Kidney (tissue), 14 donors: Measurements from ENCODE around the gene ZNF814. TPM values are rescaled to one million over a fixed set of nuclear protein-coding genes. Genes with fewer than 3 reads are reported as not detected.
"Not testable (repeated sequence)": the region's sequence is repeated elsewhere in the genome, so short reads cannot be mapped to it uniquely, and the experiment has no call there.

Experiments used
- DNase-seq, 5 donors: peaks; one replicate each; pipeline ENCODE4 v3.0.0-alpha.2; 2013 to 2020
- FAIRE-seq: peaks from 2 replicates; lab custom pipeline; 2012; peaks lifted over from hg19 to GRCh38; lab: Jason Lieb, UNC
- H3K27ac ChIP-seq, 2 donors: one replicate each; pipeline ENCODE4 v1.7.0; 2013; ENCODE audit warnings: low read depth in 2 of 2, low read length in 2 of 2, inconsistent platforms in 1 of 2
- H3K27me3 ChIP-seq: one replicate; pipeline ENCODE4 v1.7.1; 2013; ENCODE audit warnings: low read length, inconsistent platforms; ENCODE audit not compliant: control insufficient read depth, insufficient read depth
- H3K36me3 ChIP-seq, 3 donors: one replicate each; pipeline versions ENCODE4 v1.7.0 to v1.7.1; 2013; ENCODE audit warnings: low read length in 3 of 3, control low read depth in 1 of 3, inconsistent platforms in 1 of 3; ENCODE audit not compliant: insufficient read depth in 3 of 3, control insufficient read depth in 2 of 3
- H3K4me1 ChIP-seq, 3 donors: one replicate each; pipeline versions ENCODE4 v1.7.0 to v1.7.1; 2013; ENCODE audit warnings: low read length in 3 of 3, inconsistent platforms in 1 of 3, low read depth in 1 of 3; ENCODE audit not compliant: control insufficient read depth in 2 of 3, insufficient read depth in 2 of 3
- H3K4me3 ChIP-seq, 3 donors: one replicate each; pipeline versions ENCODE4 v1.7.0 to v1.8.1; 2013; ENCODE audit warnings: low read length in 3 of 3, control low read depth in 1 of 3, inconsistent platforms in 1 of 3
- H3K9ac ChIP-seq, 3 donors: one replicate each; pipeline versions ENCODE4 v1.7.0 to v1.7.1; 2013; ENCODE audit warnings: low read length in 3 of 3, control low read depth in 1 of 3, inconsistent platforms in 1 of 3
- H3K9me3 ChIP-seq, 3 donors: one replicate each; pipeline versions ENCODE4 v1.7.0 to v1.7.1; 2013; ENCODE audit warnings: low read length in 3 of 3, control low read depth in 1 of 3, inconsistent platforms in 1 of 3; ENCODE audit not compliant: control insufficient read depth in 2 of 3, insufficient read depth in 1 of 3
- CTCF ChIP-seq: IDR thresholded peaks from 3 replicates; pipeline ENCODE4 v1.5.1; 2012; ENCODE audit warnings: mild to moderate bottlenecking, moderate library complexity, borderline replicate concordance; ENCODE audit not compliant: insufficient read depth; ENCODE audit errors: extremely low read depth
- intact Hi-C: fragments of 100-400 bp; cut with DNase I; formaldehyde crosslinking; loops from one replicate; pipeline ENCODE4 v1.11.1; 2022
- polyA plus RNA-seq: library from polyadenylated mRNA; stranded (reverse); fragments of 350-450 nt; fragmentation: Illumina TruSeq; extraction: RNeasy Lipid Tissue Mini Kit (QIAGEN cat#74804); gene quantifications from one replicate; pipeline ENCODE4 v1.2.3, GENCODE V29; 2014; ENCODE audit warnings: low read depth, low replicate concordance; ENCODE audit not compliant: insufficient read depth
- total RNA-seq: library from RNA; stranded (reverse); fragmentation: NEBNext Ultra II Directional; extraction: Animal tissue kit (Norgen Biotek cat#: 25700); gene quantifications from one replicate; pipeline ENCODE4 v1.2.1, GENCODE V29; 2021
- donor health status: control.
- donor health status: control.
- donor health status: control.
- donor health status: control.
- donor health status: control.
- donor health status: DM: yes; HTN: yes; CAD: no.
- donor health status: Normal renal cell carcinoma (clear cell type).

The ZNF814 gene
- total and polyA plus RNA-seq, 2 donors from 2014 or later = 26.7 to 27.7 TPM

GRCh38 chr19:57851812-57852603 lies 36.8 kb downstream of the ZNF814 start:
- H3K36me3 ChIP-seq, H3K27ac ChIP-seq, DNase-seq, H3K27me3 ChIP-seq, H3K4me1 ChIP-seq, H3K4me3 ChIP-seq, H3K9ac ChIP-seq, H3K9me3 ChIP-seq, intact Hi-C loops, FAIRE-seq: not testable (repeated sequence)

DNA sequence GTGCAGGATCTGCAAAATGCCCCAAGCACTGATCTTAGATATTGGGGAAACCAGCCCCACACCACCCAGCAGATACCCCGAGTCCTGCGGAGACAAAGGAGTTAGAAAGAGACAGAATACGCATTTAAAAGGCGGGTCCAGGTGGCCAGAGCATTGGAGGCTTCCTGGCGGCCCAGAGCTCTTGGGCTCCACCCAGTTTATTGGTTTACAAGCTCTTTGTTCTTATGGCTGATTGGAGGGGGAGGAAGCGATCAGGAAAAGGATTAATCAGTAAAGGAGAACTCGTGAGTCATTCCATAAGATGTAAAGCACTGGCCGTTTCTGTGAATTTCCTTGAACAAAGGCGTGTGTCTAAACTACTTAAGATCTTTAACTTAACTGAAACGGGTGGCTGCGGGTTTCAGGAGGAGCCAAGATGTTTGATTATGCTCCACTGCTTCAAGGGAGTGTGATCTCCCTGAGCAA lies 38.3 kb downstream of the ZNF814 start:
- H3K4me3 ChIP-seq = peak overlapping the region; percentile 74 to 95 (median 94)
- H3K36me3 ChIP-seq = peaks cover 0 to 1% (median 0%) of the 10 kb centered on the region in 3 donors
- peak in 4 of 5 donors; percentile 50 to 75 (median 62) for DNase-seq
- TF ChIP-seq CTCF = no peak
- peak overlapping the region; percentile 63 to 93 (median 90) for H3K9ac ChIP-seq
- no peaks in the 10 kb centered on the region for H3K9me3 ChIP-seq
- no peak for FAIRE-seq
- no peaks in the 10 kb centered on the region for H3K27me3 ChIP-seq
- H3K27ac ChIP-seq = peak overlapping the region in 1 of 2 donors; percentile 69
- intact Hi-C loops = no loop called here
- H3K4me1 ChIP-seq = peaks cover 0 to 9% (median 3%) of the 10 kb centered on the region in 3 donors

DNA sequence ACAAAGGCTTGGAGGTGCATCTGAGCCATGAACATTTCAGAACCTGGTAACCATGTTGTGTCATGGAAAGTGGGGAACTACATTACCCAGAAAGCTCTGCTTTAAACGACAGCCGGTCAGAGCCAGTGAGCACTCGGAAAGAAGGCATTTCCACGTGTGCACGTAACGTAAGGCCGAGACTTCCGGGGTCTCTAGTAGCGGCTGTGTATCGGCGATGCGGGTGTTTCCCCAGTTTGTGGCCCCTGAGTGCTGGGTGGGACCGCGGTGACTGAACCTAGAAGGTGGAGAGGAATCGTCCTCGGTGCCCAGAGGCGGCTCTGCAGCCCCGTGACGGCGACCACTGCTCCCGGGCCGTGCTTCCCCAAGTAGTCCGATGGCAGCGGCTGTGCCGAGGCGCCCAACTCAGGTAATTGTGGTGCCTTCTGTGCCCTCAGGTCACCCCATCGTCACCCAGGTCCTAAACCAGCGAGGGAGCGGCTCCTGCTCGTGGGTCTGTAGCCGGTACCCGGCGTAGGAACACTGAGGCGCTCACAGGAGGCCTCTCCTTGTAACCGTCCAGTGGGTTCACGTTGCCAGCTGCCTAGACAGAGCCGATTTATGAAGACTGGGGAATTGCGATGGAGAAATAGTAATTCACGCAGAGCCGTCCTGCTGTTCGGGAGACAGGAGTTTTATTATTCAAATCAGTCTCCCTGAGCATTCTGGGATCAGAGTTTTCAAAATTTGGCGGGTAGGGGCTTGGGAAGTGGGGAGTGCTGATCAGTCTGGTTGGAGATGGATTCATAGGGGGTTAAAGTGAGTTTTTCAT lies 39.0 kb downstream of the ZNF814 start, which contains the start of gene ZNF587:
Gene ZNF587, plus strand, starts transcription at position 194 of the 808 bp plus-strand sequence. Its CDS starts 180 bp downstream, at position 374.
- Histone ChIP-seq H3K4me3 (peak within 1 kb of the TSS; percentile 74 to 95 (median 94)), H3K9ac (peak within 1 kb of the TSS; percentile 63 to 93 (median 90)), H3K27ac (peak within 1 kb of the TSS in 1 of 2 donors; percentile 69)
- DNase-seq (peak; percentile 78 to 94 (median 90)), FAIRE-seq (peak; percentile 45)
- H3K27me3 ChIP-seq, H3K36me3 ChIP-seq, intact Hi-C loops, H3K9me3 ChIP-seq, H3K4me1 ChIP-seq: not testable (repeated sequence)

DNA sequence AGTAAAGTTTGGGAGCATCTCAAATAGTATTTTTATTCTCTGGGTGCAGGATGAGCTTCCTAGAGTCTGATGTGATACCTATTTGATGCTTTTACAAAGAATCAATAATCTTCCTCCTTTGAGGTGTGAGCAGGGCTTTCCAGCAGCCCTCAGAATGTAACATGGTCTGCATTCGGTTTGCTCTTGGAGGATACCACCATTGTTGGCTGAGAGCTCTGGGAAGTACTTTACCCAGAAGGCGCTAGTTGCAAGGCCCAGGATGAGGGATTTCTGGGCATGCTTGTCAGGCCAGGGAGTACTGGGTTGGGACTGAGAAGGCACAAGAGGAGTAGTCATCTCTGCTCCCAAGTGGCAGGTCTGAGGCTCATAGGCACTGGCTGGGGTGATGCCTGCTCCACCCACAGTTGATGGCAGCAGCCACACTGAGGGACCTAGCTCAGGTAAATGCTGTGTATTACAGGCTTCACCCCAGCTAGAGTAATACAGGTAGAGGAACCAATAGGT lies 39.6 kb downstream of the ZNF814 start:
- peak overlapping the region in 2 of 3 donors; percentile 74 to 94 for H3K4me3 ChIP-seq
- H3K4me1 ChIP-seq, DNase-seq, intact Hi-C loops, H3K9me3 ChIP-seq, H3K27ac ChIP-seq, H3K36me3 ChIP-seq, H3K27me3 ChIP-seq, FAIRE-seq: not testable (repeated sequence)
- peak overlapping the region in 1 of 3 donors; percentile 63 for H3K9ac ChIP-seq

DNA sequence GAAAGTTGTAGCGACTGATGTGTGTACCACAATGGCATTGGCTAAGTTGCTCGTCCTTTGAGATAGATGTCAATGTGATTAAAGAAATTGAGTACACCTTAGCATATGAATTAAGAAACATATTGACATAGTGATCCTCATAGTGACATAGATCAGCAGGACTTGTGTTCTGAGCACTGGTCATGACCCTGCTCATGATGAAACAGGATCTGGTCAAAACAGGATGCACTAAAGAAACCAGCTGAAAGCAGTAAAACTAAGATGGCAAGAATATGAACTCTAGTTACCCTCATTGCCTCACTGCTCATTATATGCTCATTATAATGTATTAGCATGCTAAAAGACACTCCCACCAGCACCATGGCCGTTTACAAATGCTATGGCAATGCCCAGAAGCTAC lies 41.7 kb downstream of the ZNF814 start:
- H3K9ac ChIP-seq, H3K4me1 ChIP-seq, H3K4me3 ChIP-seq, H3K27ac ChIP-seq, H3K9me3 ChIP-seq, FAIRE-seq, H3K27me3 ChIP-seq, H3K36me3 ChIP-seq, DNase-seq, intact Hi-C loops: not testable (repeated sequence)
